Fibroblast of upper back skin (primary cell): ENCODE measurements around the gene MGMT.

ENCODE experiments used
- DNase-seq: peaks from one replicate; pipeline ENCODE4 v3.0.0-alpha.2; 2013

MGMT gene

DNA sequence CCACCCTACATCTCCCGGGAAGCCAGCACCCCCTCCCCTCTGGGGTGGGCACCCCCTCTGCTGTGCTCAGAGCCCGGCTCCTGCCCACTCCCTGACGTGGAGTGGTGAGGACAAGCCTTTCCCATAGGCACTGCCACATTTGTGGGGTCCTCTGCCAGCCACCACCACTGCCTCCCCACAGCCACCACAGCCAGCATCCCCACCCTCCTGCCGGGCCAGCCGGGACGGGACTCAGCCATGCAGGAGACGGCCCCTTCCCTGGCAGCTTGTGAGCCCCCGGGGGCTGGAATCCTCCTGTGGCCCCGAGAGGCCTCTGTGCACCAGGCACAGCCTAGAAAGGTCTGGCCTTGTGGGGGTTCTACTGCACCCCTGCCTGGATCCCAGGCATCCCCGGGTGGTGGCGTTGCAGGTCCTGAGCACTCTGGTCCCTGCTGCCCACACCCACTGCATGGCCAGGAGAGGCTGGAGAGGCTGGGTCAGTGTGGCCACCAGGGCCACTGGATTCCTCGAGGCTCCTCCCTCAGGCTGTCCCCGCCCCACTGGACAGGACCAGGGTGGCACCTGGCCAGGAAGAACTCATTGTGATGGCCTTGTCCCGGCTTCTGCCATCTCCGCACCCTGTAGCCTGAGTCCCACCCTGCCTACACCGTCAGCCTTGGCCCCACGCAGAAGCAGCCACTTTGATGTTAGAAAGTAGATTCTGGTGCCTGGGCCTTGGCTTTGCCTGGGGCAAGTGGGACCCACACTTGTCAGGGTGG lies 349.0 kb downstream of the MGMT start:
- DNase-seq: no peak

DNA sequence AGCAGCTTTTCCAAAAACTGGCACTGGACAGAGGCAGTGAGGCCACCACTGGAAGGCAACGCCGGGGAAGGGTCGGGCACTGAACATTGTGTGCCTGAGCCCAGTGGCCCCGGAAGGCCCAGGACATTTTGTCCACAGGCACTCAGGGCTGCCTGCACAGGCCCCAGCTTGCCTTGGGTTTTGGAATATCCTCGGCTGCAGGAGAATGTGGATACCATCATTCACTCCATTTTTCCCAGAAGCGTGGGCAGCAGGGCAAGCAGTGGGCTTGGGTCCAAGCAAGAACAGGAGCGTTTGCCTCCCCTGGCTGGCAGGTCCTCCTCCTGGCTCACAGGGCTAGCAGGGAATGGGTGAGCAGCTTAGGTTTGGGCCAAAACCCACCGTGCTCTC lies 349.6 kb downstream of the MGMT start:
- no peak for DNase-seq
